ENCODE results near the gene PTPN22.

The PTPN22 gene

GRCh38 chr1:113871597-113872113 lies at the start of gene PTPN22:
Gene PTPN22, minus strand, starts transcription at chr1:113871712.
- peak; percentile 24 to 26 for DNase-seq (ENCODE audit: low read depth in 2 of 2)

GRCh38 chr1:113918243-113918642 lies 46.7 kb upstream of the PTPN22 start:
- no peak for DNase-seq (ENCODE audit: low read depth in 2 of 2)

DNA sequence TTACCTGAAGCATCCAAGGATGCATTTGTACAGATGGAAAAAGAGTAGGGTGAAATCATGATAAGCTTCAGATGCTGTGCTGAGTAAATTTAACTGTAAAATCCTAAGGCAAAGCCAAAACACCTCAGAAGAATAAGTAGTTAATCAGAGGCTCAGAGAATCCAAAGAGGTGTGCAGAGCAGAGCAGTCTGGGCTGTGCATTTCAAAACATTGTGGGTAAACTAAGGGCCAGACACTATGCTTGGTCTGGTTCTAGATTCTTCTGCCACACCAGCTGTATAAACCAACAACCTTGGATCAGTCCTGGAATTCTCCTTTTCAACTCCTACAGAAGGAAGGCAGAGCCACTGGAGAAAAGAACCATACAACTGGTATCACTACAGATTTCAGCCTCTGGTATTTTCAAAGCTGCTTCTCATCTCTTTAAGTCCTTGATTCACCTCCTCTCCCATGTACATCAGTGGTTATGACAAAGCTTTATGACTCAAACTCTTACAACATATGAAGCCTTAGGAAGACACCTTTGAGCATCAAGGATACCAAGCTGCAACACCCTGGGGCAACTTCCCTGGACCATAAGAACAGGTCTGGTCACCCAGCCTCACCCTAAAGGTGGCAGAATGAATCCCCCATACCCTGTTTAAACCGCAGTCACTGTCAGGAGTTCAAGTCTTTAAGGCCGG lies 46.0 kb upstream of the PTPN22 start:
- DNase-seq (ENCODE audit: low read depth in 2 of 2), result no peak

DNA sequence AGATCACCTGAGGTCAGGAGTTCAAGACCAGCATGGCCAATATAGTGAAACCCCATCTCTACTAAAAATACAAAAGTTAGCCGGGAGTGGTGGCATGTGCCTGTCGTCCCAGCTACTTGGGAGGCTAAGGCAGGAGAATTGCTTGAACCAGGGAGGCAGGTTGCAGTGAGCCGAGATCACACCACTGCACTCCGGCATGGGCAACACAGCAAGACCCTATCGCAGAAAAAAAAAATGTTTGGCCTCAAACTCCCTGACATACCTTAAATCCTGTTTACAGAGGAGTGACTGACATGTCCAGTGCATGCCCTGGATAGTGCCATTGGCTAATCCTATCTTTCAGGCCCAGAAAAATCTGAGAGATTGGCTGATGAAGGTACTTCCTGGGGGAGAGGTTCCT lies 45.5 kb upstream of the PTPN22 start:
- no peak for DNase-seq (ENCODE audit: low read depth in 2 of 2)

- no peak for DNase-seq (ENCODE audit: low read depth in 2 of 2)
Observed at GRCh38 chr1:113913887-113914664, 42.6 kb upstream of the PTPN22 start.

DNA sequence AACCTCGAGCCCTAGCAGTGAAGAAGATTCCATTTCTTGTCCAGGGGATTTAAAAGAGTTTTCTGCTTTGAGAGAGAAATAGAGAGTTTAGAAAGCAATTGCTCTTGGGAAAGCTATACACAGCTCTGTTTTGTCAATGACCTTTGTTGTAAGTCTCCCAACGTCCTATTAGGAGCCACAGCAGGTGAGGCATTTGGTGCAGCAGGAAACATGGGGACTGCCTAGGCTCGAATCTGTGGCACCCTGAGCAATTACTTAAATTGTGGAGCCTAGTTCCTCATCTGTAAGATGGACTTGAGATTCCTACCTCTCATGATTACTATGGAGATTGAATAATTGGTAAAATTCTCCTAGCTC lies 41.8 kb upstream of the PTPN22 start:
- DNase-seq (ENCODE audit: low read depth in 2 of 2), result no peak

DNA sequence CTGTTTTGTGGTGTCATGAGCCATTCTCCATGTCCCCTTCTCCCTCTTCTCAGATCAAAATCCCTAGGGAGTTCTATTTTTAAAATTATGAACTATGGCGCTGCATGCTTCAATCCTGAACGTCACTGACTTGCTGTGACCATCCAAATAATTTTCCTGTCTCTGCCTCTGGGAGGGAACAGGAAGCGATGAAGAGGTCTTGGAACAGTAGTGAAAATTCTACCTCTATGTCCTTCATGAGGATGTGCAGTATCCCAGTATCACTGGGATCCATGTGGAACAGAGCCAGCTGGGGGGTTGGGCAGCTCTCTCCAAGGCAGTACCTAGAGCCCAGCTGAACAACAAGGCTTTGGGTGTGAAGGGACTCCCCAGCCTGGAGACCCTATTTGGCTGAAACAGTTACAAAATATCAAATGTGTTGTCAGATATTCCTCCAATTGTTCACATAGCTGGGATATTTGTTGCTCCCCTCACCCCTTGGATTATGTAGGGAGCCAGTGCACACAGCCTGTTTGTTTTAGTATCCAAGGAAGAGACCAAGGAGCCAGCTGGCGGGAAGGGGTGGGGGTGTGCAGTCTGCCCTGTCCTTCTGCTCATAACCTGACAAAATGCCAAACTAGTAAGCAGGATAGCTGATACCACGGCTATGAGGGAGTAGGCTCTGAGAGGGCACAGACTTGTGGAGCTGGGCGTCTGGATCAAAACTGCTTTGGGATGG lies 41.2 kb upstream of the PTPN22 start:
- DNase-seq (ENCODE audit: low read depth in 2 of 2), result peak; percentile 50 to 58

DNA sequence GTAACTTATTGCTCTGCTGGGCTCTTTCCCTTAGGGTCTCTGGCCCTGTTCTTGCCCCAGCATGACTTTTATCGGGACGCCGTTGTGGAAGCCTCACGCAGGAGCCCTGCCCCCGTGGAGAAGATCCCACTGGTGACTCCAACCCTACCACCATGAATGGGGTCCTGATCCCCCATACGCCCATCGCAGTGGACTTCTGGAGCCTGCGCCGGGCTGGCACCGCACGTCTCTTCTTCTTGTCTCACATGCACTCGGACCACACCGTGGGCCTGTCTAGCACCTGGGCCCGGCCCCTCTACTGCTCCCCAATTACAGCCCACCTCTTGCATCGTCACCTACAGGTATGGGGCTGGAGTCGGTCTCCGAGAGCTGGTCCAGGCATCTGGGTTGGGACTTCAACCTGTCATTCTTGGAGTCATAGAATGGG lies 33.9 kb upstream of the PTPN22 start:
- DNase-seq (ENCODE audit: low read depth in 2 of 2), result no peak

- DNase-seq (ENCODE audit: low read depth in 2 of 2), result peak; percentile 99 to 100
Observed at GRCh38 chr1:113904674-113905434, 33.3 kb upstream of the PTPN22 start, which contains the start of the genes AP4B1 and DCLRE1B. Gene AP4B1, minus strand, starts transcription at chr1:113904799. Its CDS starts 82 bp downstream, at chr1:113904717. Gene DCLRE1B, plus strand, starts transcription at chr1:113905326. Its CDS starts 261 bp downstream, at chr1:113905587.

DNA sequence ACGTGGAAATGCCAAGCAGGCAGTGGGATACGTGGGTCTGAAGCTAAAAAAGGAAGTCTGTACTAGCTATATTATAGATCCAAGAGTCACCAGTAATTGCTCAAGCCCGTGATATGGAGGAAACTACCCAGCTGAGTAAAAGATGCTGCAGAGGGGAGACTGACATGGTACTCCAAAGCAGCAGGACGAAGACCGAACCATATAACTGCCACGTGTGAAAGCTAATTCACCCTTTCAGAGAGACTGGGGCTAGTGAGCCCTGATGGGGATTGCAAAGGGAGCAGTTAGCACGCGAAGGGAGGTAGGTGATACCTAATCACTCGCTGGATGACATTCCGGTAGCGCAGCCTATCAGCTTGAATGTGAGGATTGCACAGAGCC lies 32.8 kb upstream of the PTPN22 start:
- no peak for DNase-seq (ENCODE audit: low read depth in 2 of 2)

GRCh38 chr1:113903501-113904292 lies 32.2 kb upstream of the PTPN22 start:
- no peak for DNase-seq (ENCODE audit: low read depth in 2 of 2)

GRCh38 chr1:113901191-113901590 lies 29.7 kb upstream of the PTPN22 start:
- DNase-seq (ENCODE audit: low read depth in 2 of 2), result no peak

GRCh38 chr1:113899111-113899510 lies 27.6 kb upstream of the PTPN22 start:
- no peak for DNase-seq (ENCODE audit: low read depth in 2 of 2)

DNA sequence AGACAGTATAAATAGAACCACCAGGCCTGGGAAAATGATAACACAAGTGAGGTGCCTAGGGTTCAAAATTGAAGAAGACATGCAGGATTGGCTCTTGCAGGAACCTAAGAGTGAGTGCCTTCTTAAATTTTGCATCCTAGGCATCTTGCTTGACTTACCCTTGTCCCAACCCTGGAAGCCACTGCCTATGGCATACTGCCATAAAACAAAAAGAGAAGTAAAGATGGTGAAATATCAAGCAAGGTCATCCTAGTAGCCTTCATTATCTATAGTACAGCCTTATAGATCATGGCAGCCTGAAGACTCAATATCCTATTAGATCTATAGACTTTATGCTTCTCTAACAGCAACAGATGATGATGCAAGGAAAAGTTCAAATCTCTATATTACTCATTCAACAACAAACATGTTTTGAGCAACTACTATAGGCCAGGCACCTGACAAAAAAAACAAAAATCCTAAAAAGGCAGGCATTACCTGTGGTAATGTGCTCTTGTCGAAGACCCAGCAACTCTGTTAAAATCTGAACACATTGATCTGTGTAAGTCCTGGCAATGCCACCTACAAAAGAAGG lies 26.8 kb upstream of the PTPN22 start:
- DNase-seq (ENCODE audit: low read depth in 2 of 2), result no peak

GRCh38 chr1:113895961-113896360 lies 24.4 kb upstream of the PTPN22 start:
- no peak for DNase-seq (ENCODE audit: low read depth in 2 of 2)

GRCh38 chr1:113895098-113895497 lies 23.6 kb upstream of the PTPN22 start:
- DNase-seq (ENCODE audit: low read depth in 2 of 2), result no peak

- DNase-seq (ENCODE audit: low read depth in 2 of 2), result no peak
Observed at GRCh38 chr1:113893267-113893666, 21.8 kb upstream of the PTPN22 start.

DNA sequence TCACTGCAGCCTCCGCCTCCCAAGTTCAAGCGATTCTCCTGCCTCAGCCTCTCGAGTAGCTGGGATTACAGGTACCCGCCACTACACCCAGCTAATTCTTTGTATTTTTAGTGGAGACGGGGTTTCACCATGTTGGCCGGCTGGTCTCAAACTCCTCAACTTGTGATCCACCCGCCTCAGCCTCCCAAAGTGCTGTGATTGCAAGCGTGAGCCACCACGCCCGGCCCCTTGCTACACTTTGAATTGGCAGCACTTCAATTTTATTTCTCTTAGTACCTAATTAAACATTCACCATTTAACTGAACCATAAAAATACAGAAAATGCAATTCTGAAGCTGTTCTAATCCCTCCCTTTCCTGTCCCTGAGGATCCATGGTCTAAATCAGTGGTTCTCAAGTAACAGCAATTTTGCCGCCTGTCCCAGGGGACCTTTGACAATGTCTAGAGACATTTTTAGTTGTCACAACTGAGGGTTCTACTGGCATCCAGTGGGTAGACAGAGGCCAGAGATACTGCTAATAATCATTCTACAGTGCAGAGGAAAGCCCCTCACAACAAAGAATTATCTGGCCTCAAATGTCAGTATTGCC lies 20.2 kb upstream of the PTPN22 start:
- no peak for DNase-seq (ENCODE audit: low read depth in 2 of 2)

DNA sequence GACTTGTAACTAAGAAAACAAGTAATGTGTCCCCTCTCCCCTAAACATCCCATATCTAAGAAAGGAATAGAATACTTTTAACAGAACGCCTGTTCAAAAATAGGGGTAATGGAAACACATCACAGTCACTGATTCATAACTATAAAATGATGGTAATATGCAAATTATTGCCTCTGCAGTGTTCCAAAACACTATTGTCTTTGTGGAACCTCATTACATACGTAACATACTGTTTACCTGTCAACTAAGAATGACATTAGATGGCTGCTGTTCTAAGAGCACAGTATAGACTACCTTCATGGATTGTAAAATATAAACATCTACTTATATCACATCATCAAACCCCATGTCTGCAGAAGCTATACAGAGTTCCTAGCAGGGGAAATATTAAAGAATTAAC lies 19.3 kb upstream of the PTPN22 start:
- DNase-seq (ENCODE audit: low read depth in 2 of 2), result no peak
